Endothelial cell of umbilical vein (primary cell): ENCODE measurements around the gene STT3B.

ENCODE experiments used
- CTCF ChIP-seq, 2 donors: IDR thresholded peaks; 1 replicate in 1 of 2; 2 replicates in 1 of 2; pipeline ENCODE4 v1.5.1; 2011; ENCODE audit warnings: low read length in 2 of 2, mild to moderate bottlenecking in 2 of 2, moderate library complexity in 2 of 2, control low read depth in 1 of 2, inconsistent platforms in 1 of 2, low read depth in 1 of 2; ENCODE audit not compliant: insufficient read depth in 1 of 2; ENCODE audit errors: extremely low read depth in 1 of 2
- EZH2 ChIP-seq: IDR thresholded peaks from 2 replicates; pipeline ENCODE4 v1.6.1; 2012; ENCODE audit warnings: borderline replicate concordance, low read depth, mild to moderate bottlenecking, moderate library complexity, low read length, inconsistent platforms; ENCODE audit not compliant: severe bottlenecking
- MAX ChIP-seq: IDR thresholded peaks from 2 replicates; pipeline ENCODE4 v1.6.1; 2011; ENCODE audit not compliant: insufficient read depth, insufficient read length

- TF ChIP-seq CTCF (IDR thresholded peaks at IDR 0.05; ENCODE audit: extremely low read depth in 1 of 2, insufficient read depth in 1 of 2, low read depth in 1 of 2, low read length in 2 of 2) (no peak), MAX (no peak), EZH2 (no peak)
Observed at GRCh38 chr3:31559872-31560534, 27.3 kb downstream of the STT3B start.
